ENCODE data around the gene ADISSP. TPM values are rescaled to one million over a fixed set of nuclear protein-coding genes. Genes with fewer than 3 reads are reported as not detected.

Gene ADISSP
- total and polyA plus RNA-seq, 2 of the 8 experiments (the other 6 are each of a cell fraction or from before 2014, with no cell fraction given) = 111 to 141 TPM

DNA sequence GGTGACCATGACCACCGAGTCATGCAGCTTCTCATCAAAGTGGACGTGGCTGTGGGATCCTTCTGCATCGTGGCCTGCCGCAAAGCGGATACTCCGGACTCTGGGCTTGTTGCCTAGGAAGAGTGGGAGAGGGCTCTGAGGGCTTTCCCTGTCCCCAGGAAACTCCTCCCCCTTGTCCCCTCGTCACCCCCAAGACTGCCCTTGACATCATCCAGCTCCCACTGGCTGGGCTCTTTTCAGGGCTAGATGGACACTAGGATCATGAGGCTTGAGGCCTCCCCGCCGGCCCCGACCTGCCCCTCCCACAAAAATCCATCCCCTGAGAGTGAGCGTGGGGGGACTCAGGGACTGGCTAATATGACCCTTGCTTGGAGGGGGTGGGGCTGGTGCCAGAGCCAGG is 9.0 kb downstream of the ADISSP start (continued):
- TF ChIP-seq SP1 (IDR thresholded peaks at IDR 0.05; ENCODE audit: low read depth, low read length) (no peak), SP2 (IDR thresholded peaks at IDR 0.05; ENCODE audit: low read length) (no peak)
